AG09309 (cell line): ENCODE results near the gene NUMBL.

Experiments
- DNase-seq: peaks from one replicate; pipeline ENCODE4 v3.0.0-alpha.2; 2010; ENCODE audit warnings: low read depth
- H3K4me3 ChIP-seq: 2 replicates; pipeline ENCODE4 v1.5.1; 2011; ENCODE audit warnings: mild to moderate bottlenecking, low read depth, low read length, moderate library complexity; ENCODE audit not compliant: control insufficient read depth
- TF ChIP-seq, protein P1 (sequence below): IDR thresholded peaks from 2 replicates; pipeline ENCODE4 v1.5.1; 2011; ENCODE audit warnings: mild to moderate bottlenecking, low read depth, low read length, inconsistent platforms; ENCODE audit not compliant: insufficient read depth, control insufficient read depth; ENCODE audit errors: missing control alignments

Gene NUMBL

GRCh38 chr19:40685016-40685526 is 5.4 kb downstream of the NUMBL start:
- no peak for DNase-seq
- TF ChIP-seq, protein P1, sequence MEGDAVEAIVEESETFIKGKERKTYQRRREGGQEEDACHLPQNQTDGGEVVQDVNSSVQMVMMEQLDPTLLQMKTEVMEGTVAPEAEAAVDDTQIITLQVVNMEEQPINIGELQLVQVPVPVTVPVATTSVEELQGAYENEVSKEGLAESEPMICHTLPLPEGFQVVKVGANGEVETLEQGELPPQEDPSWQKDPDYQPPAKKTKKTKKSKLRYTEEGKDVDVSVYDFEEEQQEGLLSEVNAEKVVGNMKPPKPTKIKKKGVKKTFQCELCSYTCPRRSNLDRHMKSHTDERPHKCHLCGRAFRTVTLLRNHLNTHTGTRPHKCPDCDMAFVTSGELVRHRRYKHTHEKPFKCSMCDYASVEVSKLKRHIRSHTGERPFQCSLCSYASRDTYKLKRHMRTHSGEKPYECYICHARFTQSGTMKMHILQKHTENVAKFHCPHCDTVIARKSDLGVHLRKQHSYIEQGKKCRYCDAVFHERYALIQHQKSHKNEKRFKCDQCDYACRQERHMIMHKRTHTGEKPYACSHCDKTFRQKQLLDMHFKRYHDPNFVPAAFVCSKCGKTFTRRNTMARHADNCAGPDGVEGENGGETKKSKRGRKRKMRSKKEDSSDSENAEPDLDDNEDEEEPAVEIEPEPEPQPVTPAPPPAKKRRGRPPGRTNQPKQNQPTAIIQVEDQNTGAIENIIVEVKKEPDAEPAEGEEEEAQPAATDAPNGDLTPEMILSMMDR, result no peak
- H3K4me3 ChIP-seq, result no peak overlapping the region

DNA sequence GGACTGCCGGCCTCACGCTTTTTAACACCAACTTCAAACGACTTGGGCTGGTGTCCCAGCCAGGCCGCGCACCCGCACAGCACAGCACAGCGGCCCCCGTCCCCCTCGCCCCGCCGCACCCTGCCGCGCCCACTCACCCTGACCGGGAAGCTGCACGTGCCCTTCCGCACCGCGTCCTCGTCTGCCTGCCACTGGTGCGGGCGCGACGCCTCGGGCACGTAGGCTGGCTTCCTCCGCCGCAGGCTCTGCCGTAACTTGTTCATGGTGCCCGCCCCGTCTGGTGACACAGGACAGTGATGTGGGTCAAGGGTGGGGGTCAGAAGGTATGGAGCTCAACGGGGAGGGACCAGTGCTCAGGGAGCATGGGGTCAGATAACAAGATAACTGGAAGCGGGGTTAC is 6.2 kb downstream of the NUMBL start:
- DNase-seq, result no peak
- H3K4me3 ChIP-seq, result no peak overlapping the region
- TF ChIP-seq, protein P1, result no peak

GRCh38 chr19:40683437-40683836 is 7.0 kb downstream of the NUMBL start:
- DNase-seq, result no peak
- H3K4me3 ChIP-seq, result no peak overlapping the region
- TF ChIP-seq, protein P1, result no peak

DNA sequence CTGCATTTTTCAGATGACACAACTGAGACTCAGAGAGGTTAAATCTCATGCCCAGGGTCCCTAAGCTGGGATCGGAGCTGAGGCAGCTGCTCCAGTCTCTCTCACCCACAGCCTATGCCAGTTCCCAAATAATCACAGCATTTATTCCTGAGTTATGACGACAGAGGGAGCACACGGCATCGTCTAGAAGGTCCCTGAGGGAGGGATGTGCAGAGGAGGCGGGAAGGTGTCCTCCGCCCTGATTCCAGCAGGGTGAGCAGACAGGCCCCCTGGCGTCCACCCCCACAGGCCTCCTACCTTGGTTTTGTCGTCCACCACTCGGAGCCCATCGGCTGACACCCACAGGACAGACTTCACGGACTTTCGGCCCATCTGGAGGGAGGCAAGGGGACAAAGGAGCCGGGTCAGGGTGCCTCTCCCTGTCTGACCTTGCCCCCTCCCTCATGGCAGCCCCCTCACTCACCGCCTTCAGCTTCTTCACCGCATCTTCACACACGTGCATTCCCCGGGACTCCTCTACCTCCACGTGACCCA is 8.0 kb downstream of the NUMBL start:
- no peak for DNase-seq
- TF ChIP-seq, protein P1, result no peak
- H3K4me3 ChIP-seq, result no peak overlapping the region

- H3K4me3 ChIP-seq, result no peak overlapping the region
- TF ChIP-seq, protein P1, result no peak
- DNase-seq, result no peak
Observed at GRCh38 chr19:40681039-40681438, 9.4 kb downstream of the NUMBL start.

GRCh38 chr19:40677156-40677555 is 13.3 kb downstream of the NUMBL start:
- TF ChIP-seq, protein P1, result no peak
- no peak for DNase-seq

More at GRCh38 chr19:40677156-40677555, 13.3 kb downstream of the NUMBL start:
- H3K4me3 ChIP-seq, result no peak overlapping the region
